Lower leg skin (tissue), 3 donors: ENCODE measurements around the gene SPATA25.

Experiments
- CTCF ChIP-seq, 3 donors: fragments of 450-650 bp; IDR thresholded peaks; one replicate each; pipeline ENCODE4 v1.5.1; 2016; ENCODE audit warnings: antibody characterized with exemption in 3 of 3, mild to moderate bottlenecking in 3 of 3, moderate library complexity in 2 of 3
- POLR2A ChIP-seq, 2 donors: fragments of 450-650 bp; IDR thresholded peaks; one replicate each; pipeline ENCODE4 v1.6.1; 2016 to 2017; ENCODE audit warnings: antibody characterized with exemption in 2 of 2, mild to moderate bottlenecking in 1 of 2, moderate library complexity in 1 of 2

DNA sequence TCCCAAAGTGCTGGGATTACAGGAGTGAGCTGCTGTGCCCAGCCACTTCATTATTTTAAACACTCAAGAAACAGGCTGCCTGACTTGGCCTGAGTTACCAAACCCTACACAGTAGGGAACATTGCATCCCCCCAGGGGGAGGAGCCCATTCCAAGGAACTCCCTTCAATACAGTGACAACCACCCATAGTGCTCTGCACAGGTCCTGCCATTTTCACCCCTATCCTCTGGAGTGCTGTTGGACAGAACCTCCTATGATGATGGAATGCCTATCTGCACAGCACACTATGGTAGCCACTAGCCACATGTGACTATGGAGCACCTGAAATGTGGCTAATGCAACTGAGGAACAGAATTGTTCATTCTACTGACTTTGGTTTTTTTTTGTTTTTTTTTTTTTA lies 42.0 kb downstream of the SPATA25 start:
- no peak for TF ChIP-seq CTCF (IDR thresholded peaks at IDR 0.05)
- TF ChIP-seq POLR2A (IDR thresholded peaks at IDR 0.05): no peak
